ENCODE data around the gene SART3. TPM values are rescaled to one million over a fixed set of nuclear protein-coding genes. Genes with fewer than 3 reads are reported as not detected.

The SART3 gene
- total and polyA plus RNA-seq, 4 donors, result 5.9 to 37.1 (median 23.5) TPM

DNA sequence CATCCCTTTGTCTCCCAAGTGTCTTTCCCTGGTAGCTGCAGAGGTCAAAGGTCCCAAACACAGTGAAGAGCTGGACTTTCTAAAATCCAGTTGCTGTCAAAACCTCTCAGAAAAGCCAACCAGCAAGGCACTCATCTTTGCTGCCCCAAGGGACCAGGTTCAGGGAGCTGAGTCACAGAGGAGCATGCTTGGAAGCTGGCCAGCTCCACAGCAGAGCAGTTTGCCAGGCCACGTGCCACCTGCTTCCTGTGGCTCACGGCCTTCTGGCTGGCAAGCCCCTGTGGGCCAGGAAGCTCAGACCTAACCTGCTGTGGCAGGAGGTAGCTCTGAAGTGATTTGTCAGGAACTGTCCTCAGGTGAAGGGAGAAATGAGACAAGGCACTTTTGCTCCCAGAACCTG, 5.0 kb upstream of the SART3 start:
- 5% methylated on average over 2 of the region's 2 CpGs for WGBS
- H3K9ac ChIP-seq (ENCODE audit: low read depth in 1 of 2, low read length in 2 of 2), result no peak overlapping the region
- H3K27me3 ChIP-seq (ENCODE audit: control insufficient read depth in 4 of 4, insufficient read depth in 4 of 4, low read length in 3 of 4), result no peaks in the 10 kb centered on the region
- H3K27ac ChIP-seq (ENCODE audit: low read depth in 1 of 2, low read length in 2 of 2), result peak overlapping the region; percentile 22 to 50
- no peak for TF ChIP-seq HNF4G (IDR thresholded peaks at IDR 0.05)
- peak; percentile 26 for TF ChIP-seq MAX (IDR thresholded peaks at IDR 0.05)
- TF ChIP-seq SP1 (IDR thresholded peaks at IDR 0.05), result no peak
- no peak for TF ChIP-seq CTCF (IDR thresholded peaks at IDR 0.05; ENCODE audit: low read depth, low read length, missing input control)
- TF ChIP-seq NR2F2 (IDR thresholded peaks at IDR 0.05), result no peak
- no peak for TF ChIP-seq FOXA2 (IDR thresholded peaks at IDR 0.05)
- TF ChIP-seq RXRA (IDR thresholded peaks at IDR 0.05), result peak in 1 of 2 donors; percentile 23
- peak; percentile 28 for TF ChIP-seq YY1 (IDR thresholded peaks at IDR 0.05)
- TF ChIP-seq HNF4A (conservative IDR thresholded peaks at IDR 0.05), result peak; percentile 28 to 36
- TF ChIP-seq JUND (IDR thresholded peaks at IDR 0.05), result peak in 1 of 2 donors; percentile 44
- TF ChIP-seq RAD21 (IDR thresholded peaks at IDR 0.05), result peak; percentile 10 to 13
- TF ChIP-seq FOXA1 (IDR thresholded peaks at IDR 0.05), result no peak
- TF ChIP-seq, protein P1, sequence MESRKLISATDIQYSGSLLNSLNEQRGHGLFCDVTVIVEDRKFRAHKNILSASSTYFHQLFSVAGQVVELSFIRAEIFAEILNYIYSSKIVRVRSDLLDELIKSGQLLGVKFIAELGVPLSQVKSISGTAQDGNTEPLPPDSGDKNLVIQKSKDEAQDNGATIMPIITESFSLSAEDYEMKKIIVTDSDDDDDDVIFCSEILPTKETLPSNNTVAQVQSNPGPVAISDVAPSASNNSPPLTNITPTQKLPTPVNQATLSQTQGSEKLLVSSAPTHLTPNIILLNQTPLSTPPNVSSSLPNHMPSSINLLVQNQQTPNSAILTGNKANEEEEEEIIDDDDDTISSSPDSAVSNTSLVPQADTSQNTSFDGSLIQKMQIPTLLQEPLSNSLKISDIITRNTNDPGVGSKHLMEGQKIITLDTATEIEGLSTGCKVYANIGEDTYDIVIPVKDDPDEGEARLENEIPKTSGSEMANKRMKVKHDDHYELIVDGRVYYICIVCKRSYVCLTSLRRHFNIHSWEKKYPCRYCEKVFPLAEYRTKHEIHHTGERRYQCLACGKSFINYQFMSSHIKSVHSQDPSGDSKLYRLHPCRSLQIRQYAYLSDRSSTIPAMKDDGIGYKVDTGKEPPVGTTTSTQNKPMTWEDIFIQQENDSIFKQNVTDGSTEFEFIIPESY (IDR thresholded peaks at IDR 0.05), result no peak
- peak in 1 of 2 donors; percentile 73 for TF ChIP-seq GABPA (IDR thresholded peaks at IDR 0.05 in 1 of 2, conservative IDR thresholded peaks at IDR 0.05 in 1 of 2)
- no peak for TF ChIP-seq ATF3 (IDR thresholded peaks at IDR 0.05)
- no peak for TF ChIP-seq EGR1 (IDR thresholded peaks at IDR 0.05; ENCODE audit: low read depth in 2 of 2)
- TF ChIP-seq, protein P2, sequence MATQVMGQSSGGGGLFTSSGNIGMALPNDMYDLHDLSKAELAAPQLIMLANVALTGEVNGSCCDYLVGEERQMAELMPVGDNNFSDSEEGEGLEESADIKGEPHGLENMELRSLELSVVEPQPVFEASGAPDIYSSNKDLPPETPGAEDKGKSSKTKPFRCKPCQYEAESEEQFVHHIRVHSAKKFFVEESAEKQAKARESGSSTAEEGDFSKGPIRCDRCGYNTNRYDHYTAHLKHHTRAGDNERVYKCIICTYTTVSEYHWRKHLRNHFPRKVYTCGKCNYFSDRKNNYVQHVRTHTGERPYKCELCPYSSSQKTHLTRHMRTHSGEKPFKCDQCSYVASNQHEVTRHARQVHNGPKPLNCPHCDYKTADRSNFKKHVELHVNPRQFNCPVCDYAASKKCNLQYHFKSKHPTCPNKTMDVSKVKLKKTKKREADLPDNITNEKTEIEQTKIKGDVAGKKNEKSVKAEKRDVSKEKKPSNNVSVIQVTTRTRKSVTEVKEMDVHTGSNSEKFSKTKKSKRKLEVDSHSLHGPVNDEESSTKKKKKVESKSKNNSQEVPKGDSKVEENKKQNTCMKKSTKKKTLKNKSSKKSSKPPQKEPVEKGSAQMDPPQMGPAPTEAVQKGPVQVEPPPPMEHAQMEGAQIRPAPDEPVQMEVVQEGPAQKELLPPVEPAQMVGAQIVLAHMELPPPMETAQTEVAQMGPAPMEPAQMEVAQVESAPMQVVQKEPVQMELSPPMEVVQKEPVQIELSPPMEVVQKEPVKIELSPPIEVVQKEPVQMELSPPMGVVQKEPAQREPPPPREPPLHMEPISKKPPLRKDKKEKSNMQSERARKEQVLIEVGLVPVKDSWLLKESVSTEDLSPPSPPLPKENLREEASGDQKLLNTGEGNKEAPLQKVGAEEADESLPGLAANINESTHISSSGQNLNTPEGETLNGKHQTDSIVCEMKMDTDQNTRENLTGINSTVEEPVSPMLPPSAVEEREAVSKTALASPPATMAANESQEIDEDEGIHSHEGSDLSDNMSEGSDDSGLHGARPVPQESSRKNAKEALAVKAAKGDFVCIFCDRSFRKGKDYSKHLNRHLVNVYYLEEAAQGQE (IDR thresholded peaks at IDR 0.05), result no peak
- no peak for TF ChIP-seq TAF1 (conservative IDR thresholded peaks at IDR 0.05)
- H3K4me3 ChIP-seq (ENCODE audit: low read depth in 1 of 3, low read length in 3 of 3), result no peak overlapping the region
- no peaks in the 10 kb centered on the region for H3K9me3 ChIP-seq (ENCODE audit: control insufficient read depth in 4 of 4, low read length in 3 of 4)
- H3K36me3 ChIP-seq (ENCODE audit: control insufficient read depth in 4 of 4, insufficient read depth in 3 of 4, low read depth in 1 of 4, low read length in 3 of 4), result peaks cover 0 to 36% (median 27%) of the 10 kb centered on the region in 4 donors
- no peak for DNase-seq (ENCODE audit: low spot score)
- H3K4me1 ChIP-seq (ENCODE audit: control insufficient read depth in 4 of 4, insufficient read depth in 4 of 4, low read length in 3 of 4), result peaks cover 2 to 29% (median 20%) of the 10 kb centered on the region in 4 donors

Data from liver (tissue), 9 donors.